ENCODE data around the gene SUV39H1.
"Not testable (repeated sequence)": the region's sequence is repeated elsewhere in the genome, so short reads cannot be mapped to it uniquely, and the experiment has no call there.

DNA sequence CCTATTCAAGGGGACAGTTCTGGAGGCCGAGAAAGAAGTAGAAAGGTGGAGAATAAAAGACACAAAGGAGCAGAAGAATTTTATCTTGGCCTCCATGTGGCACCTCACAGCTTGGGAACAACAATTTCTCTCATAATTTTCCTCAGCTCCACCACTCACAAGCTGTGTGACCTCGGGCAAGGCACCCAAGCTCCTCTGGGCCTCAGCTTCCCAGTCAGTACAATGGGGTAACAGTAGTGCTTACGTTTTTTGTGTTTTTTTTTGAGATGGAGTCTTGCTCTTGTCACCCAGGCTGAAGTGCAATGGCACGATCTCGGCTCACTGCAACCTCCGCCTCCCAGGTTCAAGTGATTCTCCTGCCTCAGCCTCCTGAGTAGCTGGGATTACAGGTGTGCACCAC lies 15.6 kb upstream of the SUV39H1 start:
- TF ChIP-seq CTCF, POLR2AphosphoS5 (IDR thresholded peaks at IDR 0.05): not testable (repeated sequence)
